Neutrophil (primary cell): ENCODE data around the gene SCLY.

Experiments used
- H3K27ac ChIP-seq: fragments of 200-600 bp; sonication (generic); 2 replicates; pipeline ENCODE4 v1.5.1; 2016; ENCODE audit warnings: mild to moderate bottlenecking, moderate library complexity
- H3K27me3 ChIP-seq: fragments of 200-600 bp; sonication (generic); 2 replicates; pipeline ENCODE4 v1.6.0; 2016; ENCODE audit warnings: mild to moderate bottlenecking
- H3K36me3 ChIP-seq: fragments of 200-600 bp; sonication (generic); 2 replicates; pipeline ENCODE4 v1.5.1; 2017
- H3K4me1 ChIP-seq, 2 experiments: fragments of 200-600 bp in 1 of 2; sonication (generic) in 1 of 2; 1 replicate in 1 of 2; 2 replicates in 1 of 2; pipeline versions ENCODE4 v1.5.1 to v1.6.1; 2013 to 2016; ENCODE audit warnings: low read depth in 1 of 2, low read length in 1 of 2, mild to moderate bottlenecking in 1 of 2, moderate library complexity in 1 of 2; ENCODE audit not compliant: control insufficient read depth in 1 of 2, insufficient read depth in 1 of 2
- H3K4me3 ChIP-seq, 2 experiments: fragments of 200-600 bp in 1 of 2; sonication (generic) in 1 of 2; 1 replicate in 1 of 2; 2 replicates in 1 of 2; pipeline ENCODE4 v1.5.1; 2013 to 2016; ENCODE audit warnings: low read depth in 1 of 2, low read length in 1 of 2, mild to moderate bottlenecking in 1 of 2, moderate library complexity in 1 of 2
- H3K9me3 ChIP-seq: fragments of 200-600 bp; sonication (generic); 2 replicates; pipeline ENCODE4 v1.5.1; 2016
- CTCF ChIP-seq: fragments of 200-600 bp; sonication (generic); IDR thresholded peaks from 2 replicates; pipeline ENCODE4 v1.5.1; 2016; ENCODE audit warnings: antibody characterized with exemption

SCLY gene

GRCh38 chr2:238025741-238026360 is 35.0 kb upstream of the SCLY start:
- Histone ChIP-seq H3K27ac (no peak overlapping the region), H3K27me3 (no peaks in the 10 kb centered on the region), H3K9me3 (no peaks in the 10 kb centered on the region), H3K4me3 (no peak overlapping the region), H3K4me1 (peaks cover 13 to 15% of the 10 kb centered on the region in 2 experiments), H3K36me3 (peaks cover 40% of the 10 kb centered on the region)
- TF ChIP-seq CTCF: no peak

- H3K4me1 ChIP-seq: peaks cover 13 to 15% of the 10 kb centered on the region in 2 experiments
- H3K36me3 ChIP-seq: peaks cover 40% of the 10 kb centered on the region
- no peaks in the 10 kb centered on the region for H3K9me3 ChIP-seq
- TF ChIP-seq CTCF: no peak
- H3K4me3 ChIP-seq: no peak overlapping the region
- H3K27me3 ChIP-seq: no peaks in the 10 kb centered on the region
- H3K27ac ChIP-seq: peak overlapping the region; percentile 63
Measured at GRCh38 chr2:238027058-238027457, 33.7 kb upstream of the SCLY start.

- peaks cover 13 to 15% of the 10 kb centered on the region in 2 experiments for H3K4me1 ChIP-seq
- no peak overlapping the region for H3K4me3 ChIP-seq
- peak overlapping the region; percentile 63 for H3K27ac ChIP-seq
- no peaks in the 10 kb centered on the region for H3K27me3 ChIP-seq
- no peaks in the 10 kb centered on the region for H3K9me3 ChIP-seq
- TF ChIP-seq CTCF: no peak
- H3K36me3 ChIP-seq: peaks cover 47% of the 10 kb centered on the region
Measured at GRCh38 chr2:238027591-238028415, 33.0 kb upstream of the SCLY start.

GRCh38 chr2:238029853-238030252 is 30.9 kb upstream of the SCLY start:
- Histone ChIP-seq H3K4me1 (peaks cover 13 to 15% of the 10 kb centered on the region in 2 experiments), H3K9me3 (no peaks in the 10 kb centered on the region), H3K27me3 (no peaks in the 10 kb centered on the region), H3K27ac (no peak overlapping the region), H3K36me3 (peaks cover 61% of the 10 kb centered on the region), H3K4me3 (no peak overlapping the region)
- TF ChIP-seq CTCF: no peak

- Histone ChIP-seq H3K36me3 (peaks cover 59% of the 10 kb centered on the region), H3K27ac (no peak overlapping the region), H3K4me3 (no peak overlapping the region), H3K27me3 (no peaks in the 10 kb centered on the region), H3K9me3 (no peaks in the 10 kb centered on the region), H3K4me1 (peaks cover 13 to 15% of the 10 kb centered on the region in 2 experiments)
- no peak for TF ChIP-seq CTCF
Measured at GRCh38 chr2:238030422-238031155, 30.2 kb upstream of the SCLY start.
